Activated T-cell treated with anti-CD3 and anti-CD28 coated beads for 24 hours (primary cell): ENCODE measurements around the gene BRSK2.
"Not testable (repeated sequence)": the region's sequence is repeated elsewhere in the genome, so short reads cannot be mapped to it uniquely, and the experiment has no call there.

Experiments used
- DNase-seq: peaks from one replicate; pipeline ENCODE4 v3.0.0-alpha.2; 2020; ENCODE audit warnings: low read depth

BRSK2 gene

DNA sequence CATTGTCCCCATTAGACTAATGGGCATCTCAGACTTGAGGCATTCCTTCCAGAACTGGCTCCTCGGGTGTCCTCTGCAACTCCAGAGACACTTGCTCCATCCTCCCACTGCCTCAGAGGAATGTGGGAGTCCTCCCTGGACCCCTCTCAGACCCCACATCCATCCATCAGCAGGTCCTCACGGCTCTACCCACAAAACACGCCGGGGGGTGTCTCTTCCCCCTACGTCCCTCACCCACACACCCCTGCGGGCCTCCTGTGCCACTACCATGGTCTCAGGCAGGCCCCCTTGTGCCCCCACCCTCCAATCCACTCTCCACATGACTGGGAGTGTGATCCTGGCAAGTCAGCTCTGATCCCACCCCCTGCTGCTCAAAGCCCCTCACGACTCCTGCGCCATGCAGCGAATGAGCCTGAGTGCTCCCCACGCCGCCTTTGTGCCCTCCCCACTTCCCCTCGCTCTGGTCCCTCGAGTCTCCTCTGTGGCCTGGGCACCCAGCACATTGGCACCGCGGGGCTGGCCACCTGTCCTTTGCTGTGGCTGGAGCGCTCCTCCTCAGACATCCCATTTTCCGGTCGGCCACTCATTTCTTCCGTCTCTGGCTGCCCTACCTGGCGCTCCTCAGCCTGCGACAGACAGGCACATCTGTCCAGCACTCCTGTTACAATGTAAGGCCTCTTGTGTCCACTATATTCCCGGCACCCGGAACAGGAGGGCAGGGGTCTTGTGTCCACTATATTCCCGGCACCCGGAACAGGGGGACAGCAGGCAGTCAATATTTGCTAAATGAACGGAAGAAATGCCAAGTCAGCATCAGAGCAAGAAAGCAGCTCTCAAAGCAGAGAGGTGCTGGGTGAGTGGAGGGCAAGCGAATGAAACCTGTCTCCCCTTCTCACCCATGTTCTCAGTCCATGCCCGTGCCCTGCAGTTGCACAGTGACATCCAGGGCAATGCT is 111.0 kb downstream of the BRSK2 start:
- DNase-seq, result no peak

DNA sequence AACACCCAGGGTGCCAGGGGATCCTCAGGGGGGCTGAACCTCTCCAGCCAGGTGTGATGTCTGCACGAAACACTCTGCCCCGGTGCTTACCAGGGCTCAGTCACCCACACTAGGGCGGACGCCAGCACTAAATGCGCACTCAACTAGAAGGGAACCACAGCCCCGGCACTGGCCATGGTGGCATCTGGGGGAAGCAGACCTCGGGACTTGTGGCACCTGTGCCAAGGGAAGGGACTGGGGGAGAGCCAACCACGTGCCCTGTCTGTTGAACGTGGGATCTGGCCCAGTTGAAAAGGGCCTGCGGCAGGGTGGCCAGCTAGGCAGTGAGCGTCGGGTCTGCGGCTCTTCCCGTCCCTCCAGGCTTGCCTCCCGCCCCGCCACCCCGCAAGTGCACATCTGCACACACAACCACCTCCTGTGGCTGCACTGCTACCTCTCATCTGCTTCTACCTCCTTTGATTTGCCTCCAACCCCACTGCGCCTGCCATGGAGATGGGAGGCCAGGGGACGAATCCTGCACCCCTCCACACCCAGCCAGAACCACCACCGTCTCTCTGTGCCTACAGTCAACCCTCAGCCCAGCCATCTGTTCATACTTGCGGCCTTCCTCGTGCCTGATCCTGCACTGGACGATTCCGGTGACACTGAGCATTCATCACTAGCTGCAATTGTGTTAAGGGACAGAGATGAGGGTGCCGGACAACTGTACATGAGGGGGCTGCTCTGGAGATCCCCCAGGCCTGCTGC is 111.9 kb downstream of the BRSK2 start:
- no peak for DNase-seq

DNA sequence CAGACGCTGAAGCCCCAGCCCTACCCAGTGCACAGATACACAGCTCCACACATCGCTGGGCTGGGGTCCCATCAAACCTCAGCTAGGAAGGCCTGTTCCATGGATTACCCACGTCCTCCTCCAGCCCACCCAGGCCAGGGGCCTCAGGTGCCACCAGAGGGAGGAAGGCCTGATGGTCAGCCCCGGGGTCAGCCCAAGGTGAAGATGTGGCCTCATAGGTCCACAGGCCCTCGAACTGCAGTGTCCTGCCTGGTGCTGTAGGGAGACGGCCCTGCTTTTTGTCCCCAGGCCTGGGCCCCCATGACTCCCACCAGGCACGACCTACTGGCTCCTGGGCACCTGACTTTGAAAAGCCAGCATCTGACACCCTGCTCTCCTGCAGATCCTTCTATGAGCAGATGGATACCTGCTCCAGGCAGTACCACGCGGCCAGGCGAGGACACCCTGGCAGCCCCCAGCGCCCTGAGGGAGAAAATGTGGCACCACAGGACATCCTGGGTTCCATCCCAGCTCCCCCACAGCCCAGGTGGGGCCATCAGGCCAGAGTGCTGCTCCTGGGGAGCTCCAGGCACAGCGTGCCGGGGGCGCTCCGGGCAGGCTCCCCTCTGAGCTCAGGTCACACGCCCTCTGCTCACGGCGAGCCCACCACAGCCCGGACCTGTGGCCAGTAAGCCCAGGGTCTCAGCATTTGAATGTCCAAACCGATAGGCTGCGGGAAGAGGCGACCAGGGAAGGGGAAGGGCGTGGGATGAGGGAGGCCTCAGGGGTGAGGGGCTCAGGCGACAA is 112.6 kb downstream of the BRSK2 start:
- no peak for DNase-seq

DNA sequence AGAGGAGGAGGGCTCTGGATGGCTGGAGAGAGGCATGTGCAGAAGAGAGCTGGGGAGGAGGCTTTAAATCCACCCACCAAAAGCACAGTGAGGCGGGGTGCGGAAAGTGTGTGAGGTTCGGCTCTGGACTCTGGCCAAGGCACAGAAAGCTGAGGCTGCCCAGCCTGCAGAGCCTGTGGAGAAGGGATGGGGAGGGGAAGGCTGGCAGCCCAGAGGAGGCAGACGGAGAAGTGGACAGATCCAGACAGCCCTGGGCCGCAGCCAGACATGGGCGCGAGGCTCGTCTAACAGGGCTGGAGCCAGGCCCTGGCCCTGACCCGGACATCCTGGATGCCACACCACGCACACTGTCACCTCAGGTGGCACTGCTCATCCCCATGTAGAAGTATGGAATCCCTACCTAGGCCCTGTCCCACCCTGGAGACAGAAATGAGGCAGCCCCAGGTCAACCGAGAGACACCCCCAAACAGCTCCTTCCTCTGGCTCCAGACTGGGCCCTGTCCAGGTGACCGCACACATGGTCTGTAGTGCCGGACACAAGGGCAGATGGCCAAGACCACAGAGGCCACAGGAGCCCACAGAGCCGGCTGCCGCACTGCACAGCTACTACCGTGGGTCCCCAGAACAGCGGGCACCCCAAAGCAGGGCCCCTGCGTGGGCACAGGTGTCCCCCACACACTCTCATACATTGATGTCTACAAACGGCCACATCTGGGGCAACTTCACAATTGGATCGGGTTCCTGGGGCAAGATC is 113.4 kb downstream of the BRSK2 start:
- DNase-seq, result no peak

DNA sequence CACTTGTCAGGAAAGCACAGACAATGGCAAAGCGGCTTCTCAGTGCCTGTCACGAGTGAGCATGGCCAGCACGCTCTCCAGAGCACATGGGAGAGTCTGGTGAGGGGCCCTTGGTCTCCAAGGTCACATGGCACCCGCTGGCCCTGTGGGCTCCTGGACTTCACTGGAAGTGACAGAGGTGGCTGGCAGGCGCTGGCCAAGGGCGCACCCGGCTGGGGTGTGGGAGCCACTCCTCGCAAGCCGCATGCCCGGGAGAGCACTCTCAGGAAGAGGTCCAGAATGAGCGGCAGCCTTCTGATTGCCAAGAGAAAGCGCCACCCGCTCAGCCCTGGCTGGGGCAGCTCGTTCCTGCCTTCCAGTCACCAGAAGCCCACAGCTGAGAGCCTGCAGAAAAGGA is 114.0 kb downstream of the BRSK2 start:
- no peak for DNase-seq

DNA sequence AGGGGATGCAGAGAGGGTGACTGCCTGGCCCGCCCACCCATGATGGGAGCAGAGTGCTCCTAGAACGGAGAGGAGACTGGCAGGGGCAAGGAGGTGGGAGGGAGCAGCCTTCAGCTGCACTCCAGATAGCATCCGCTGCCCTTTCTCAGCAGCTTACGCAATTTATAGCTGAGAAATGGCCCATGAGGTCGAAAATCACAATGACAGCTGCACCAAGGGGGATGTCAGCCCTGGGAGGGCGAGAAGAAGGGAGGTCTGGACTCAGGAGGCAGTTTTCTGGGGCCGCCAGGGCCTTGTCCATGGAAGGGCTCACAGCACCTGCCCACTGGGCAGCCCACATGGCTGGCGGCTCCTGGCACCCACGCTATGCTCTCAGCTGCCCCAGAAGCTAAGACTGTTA is 114.4 kb downstream of the BRSK2 start:
- no peak for DNase-seq

DNA sequence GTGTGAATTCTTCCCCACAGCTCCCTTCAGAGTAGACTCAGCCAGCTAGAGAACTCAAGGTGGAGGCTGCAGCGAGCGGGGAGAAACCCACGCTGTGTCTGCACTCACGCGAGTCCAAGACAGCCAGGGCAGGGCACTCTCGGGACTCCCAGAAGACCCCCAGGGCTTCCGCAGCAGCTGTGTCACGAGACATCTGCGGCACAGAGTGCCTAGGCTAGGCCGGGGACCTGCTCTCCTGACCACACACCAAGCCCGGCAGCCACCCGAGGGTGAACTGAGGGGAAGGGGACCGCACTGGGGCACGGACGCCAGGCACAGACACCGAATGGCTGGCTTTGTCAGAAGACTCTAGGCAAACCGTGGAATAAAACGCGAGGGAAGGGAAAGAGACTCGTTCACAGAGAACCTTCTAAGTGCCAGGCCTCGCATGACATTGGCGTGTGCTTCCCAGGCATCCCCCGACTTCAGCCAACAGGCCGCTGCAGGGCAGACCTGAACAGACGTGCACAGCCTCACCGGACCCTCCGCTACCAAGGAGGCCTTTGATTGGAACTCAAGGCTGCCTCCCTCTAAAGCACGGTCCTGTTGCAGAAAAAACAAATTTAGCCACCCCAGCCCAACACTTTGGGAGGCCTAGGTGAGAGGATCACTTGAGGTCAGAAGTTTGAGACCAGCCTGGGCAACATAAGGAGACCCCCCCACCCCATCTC is 115.0 kb downstream of the BRSK2 start:
- no peak for DNase-seq

DNA sequence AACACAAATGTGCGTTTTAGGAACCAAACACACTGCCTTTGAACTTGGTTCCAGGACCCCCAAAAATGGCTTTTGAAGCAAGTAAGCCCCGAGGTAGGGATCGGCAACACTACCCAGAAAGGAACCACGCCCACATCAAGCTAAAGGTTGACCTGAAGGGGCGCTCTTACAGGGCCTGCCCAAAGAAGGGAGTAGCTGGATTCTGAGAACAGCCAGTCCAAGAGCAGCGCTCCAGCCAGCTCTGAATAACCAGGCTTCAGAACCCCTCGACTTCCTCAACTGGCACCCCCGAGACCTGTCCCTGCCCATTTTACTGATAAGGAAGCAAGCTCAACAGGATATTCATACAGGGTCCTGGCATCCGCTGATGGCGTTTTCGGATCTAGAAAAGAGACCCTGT is 115.7 kb downstream of the BRSK2 start:
- DNase-seq, result no peak

DNA sequence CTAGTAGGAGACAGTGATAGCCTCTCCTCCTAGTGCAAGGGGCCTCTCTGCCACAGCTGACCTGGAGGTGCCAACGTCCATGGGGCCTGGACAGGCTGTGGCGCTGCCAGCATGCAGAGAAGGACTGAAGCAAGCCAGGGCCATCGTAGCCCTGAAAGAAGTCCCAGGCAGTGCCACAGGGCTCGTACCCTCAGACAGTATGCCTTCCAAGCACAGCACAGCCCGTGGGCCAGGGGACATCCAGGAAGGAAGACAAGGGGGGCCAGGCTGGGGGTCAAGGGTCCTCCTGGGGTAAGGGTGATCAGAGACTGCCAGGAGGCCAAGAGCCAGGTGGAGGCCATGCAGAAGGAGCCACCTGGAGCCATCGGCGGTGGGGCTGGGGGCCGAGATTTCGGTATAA is 117.2 kb downstream of the BRSK2 start:
- no peak for DNase-seq

DNA sequence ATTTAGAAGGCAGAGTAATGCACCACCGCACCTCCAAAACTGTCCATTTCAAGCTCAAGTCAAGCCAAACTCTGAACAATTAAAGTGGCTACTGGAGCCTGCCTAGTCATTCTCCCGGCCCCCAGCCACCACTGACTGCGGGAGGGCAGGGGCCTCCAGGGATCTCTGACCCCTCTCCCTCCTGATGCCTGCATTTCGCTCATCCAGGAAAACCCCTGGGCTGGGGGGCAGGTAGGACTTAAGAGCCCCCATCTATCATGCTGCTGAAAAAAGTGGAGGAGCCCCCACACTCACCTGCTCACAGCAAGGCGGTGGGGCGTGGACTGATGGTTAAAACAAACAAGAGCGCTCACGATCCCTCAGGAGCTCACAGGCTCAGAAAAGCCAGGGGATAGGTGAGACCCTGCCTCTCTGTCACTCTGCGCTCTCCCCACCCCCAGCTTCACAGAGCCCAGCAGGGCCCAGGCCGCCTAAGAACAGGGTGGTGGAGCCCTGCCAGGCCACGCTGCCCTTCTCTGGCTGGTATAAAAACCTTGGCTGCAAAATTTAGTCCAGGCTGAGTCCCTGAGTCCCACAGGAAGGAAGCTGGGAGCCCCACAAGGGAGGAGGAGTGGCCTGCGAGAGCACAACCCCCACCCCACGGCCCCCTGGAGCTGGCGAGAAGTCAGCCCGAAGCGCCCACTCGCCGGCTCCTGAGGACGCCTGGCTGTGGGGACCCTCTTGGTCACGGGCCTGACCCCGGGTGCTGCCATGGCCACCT is 117.8 kb downstream of the BRSK2 start:
- no peak for DNase-seq

DNA sequence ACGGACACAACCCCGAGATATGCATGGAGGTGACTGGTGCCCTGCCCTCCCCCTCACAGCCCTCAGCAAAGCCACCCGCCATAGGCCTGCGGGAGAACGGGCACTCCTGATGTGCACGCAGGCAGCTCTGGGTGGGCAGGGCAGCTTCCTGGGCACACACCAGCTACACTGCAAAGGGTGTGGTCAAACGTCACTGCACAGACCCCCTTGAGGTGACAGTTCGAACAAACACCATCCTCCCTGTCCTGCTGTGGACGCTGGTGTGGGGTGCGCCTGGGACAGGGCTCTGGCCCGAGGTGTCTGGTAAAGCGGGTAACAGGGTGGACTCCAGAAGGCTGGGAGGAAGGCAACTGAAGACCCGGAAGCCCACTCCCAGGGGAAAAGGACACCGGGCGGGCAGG is 118.8 kb downstream of the BRSK2 start:
- no peak for DNase-seq

DNA sequence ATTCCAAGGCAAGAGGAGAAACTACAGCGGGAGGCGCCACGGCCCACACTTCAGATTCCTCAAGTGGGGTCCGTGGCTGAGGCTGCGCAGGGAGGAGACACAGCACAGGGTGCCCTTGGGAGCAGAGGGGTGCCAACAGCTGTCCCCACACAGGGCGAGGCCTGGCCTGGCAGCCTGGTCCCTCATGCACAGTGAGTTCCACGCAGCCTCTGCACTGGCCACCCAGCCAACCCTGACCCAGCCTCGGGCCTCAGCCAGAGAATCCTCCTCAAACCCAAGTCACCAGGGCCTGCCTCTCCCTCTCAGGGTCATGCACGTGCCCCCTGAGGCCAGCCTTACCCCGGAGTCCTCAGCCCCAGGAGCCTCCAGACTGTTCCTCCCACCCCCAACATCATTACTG is 119.3 kb downstream of the BRSK2 start:
- DNase-seq, result no peak

DNA sequence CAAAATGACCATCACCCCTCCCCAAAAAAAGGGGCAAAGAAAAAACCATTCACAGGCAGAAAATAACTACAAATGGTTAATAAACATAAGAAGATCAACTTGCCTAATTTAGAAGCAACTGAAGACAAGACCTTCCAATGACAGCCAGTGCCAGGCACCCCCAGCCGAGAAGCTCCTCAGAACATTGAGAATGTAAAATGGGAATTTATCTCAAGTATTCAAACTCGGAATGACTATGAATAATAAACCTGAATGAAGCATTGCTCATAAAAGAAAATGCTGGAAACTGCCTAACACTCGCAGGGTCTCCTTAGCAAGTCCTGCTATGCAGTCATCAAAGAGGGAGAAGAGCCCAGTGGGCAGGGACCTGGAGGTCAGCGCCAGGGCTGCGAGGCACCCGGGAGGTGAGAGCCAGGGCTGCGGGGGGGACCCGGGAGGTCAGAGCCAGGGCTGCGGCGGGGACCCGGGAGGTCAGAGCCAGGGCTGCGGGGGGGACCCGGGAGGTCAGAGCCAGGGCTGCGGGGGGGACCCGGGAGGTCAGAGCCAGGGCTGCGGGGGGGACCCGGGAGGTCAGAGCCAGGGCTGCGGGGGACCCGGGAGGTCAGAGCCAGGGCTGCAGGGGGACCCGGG is 120.0 kb downstream of the BRSK2 start:
- DNase-seq, result no peak

DNA sequence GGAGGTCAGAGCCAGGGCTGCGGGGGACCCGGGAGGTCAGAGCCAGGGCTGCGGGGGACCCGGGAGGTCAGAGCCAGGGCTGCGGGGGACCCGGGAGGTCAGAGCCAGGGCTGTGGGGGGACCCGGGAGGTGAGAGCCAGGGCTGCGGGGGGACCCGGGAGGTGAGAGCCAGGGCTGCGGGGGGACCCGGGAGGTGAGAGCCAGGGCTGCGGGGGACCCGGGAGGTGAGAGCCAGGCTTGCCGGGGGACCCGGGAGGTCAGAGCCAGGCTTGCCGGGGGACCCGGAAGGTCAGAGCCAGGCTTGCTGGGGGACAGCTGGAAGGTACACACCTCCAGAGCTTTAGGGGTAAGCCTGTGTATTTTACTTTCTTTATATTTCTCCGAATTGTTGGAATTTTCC is 120.6 kb downstream of the BRSK2 start:
- DNase-seq, result not testable (repeated sequence)

DNA sequence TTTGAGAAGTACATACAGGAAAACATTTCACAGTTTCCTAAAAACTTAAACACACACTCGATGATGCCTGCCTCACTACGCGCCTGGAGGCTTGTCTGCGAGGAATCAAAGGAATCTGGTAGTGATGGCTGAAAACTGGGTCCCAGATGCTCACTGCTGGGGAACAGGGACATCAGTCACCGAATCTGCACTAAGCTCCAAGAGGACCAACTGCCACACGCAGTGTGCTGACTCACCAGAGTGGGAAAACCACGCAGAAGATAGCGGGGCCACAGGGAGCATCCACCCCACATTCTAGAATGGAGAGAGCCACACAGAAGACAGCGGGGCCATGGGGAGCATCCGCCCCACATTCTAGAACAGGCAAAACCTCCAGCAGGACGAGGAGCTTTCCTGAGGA is 121.2 kb downstream of the BRSK2 start:
- DNase-seq, result no peak

DNA sequence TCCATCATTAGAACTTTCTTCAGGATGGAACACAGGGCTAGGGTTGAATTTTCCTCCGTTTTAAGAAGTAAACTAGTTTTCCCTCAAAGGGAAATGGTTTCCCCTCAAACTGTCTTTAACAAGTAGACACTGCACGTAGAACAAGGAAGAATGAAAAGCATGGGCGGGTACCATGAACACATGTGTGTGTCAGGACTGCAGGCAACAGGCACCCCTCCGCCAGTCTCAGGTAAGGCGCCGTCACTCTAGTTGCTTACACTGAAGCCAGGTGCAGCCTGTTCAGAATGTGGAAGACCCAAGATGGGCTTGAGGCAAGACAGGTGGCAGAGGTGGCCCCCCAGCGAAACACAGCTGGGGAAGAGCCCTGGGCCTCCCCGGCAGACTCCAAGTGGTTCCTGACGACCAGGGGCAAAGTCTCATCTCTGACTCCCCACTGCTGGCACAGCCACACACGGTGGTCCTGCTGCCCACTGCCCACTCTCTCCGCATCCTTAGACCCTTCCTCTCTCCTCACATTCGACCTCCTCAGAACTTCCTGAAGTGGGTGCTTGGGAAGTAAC is 122.3 kb downstream of the BRSK2 start:
- no peak for DNase-seq
